PC-3 (cell line): Measurements from ENCODE around the gene PHACTR2. TPM values are rescaled to one million over a fixed set of nuclear protein-coding genes. Genes with fewer than 3 reads are reported as not detected.

Experiments
- ATAC-seq: fragments of 200-7000 bp; cut with Tn5 transposase; 2 replicates; pipeline ENCODE4 v1.9.1; 2020; ENCODE audit warnings: mild to moderate bottlenecking, moderate library complexity
- BruUV-seq: library from RNA; stranded (reverse); fragments of 400-500 nt; replicated peaks from 2 replicates; lab custom pipeline; 2021; lab: Mats Ljungman, UMichigan
- CTCF ChIA-PET: fragments of 300-600 bp; sonication (Branson Sonifier 250); formaldehyde crosslinking; loops from one replicate; lab custom pipeline; 2022; ENCODE audit warnings: antibody characterized with exemption; lab: Charles Lee
- POLR2A ChIA-PET: fragments of 300-600 bp; sonication (Branson Sonifier 250); formaldehyde crosslinking; loops from one replicate; lab custom pipeline; 2022; ENCODE audit warnings: antibody characterized with exemption; ENCODE audit not compliant: unreplicated experiment; lab: Charles Lee
- DNase-seq: peaks from one replicate; pipeline ENCODE4 v3.0.0-alpha.2; 2015
- H2AFZ ChIP-seq: fragments of 300-600 bp; sonication (generic); 2 replicates; pipeline ENCODE4 v1.6.0; 2016; ENCODE audit warnings: antibody characterized with exemption, low read length
- H3F3A ChIP-seq: fragments of 300-600 bp; sonication (generic); one replicate; pipeline ENCODE4 v1.6.0; 2017; ENCODE audit warnings: antibody characterized with exemption, low read length, control low read depth, mild to moderate bottlenecking; ENCODE audit not compliant: unreplicated experiment
- H3K27ac ChIP-seq: fragments of 300-600 bp; sonication (generic); 2 replicates; pipeline ENCODE4 v1.5.1; 2016; ENCODE audit warnings: mild to moderate bottlenecking, low read length
- H3K27me3 ChIP-seq: fragments of 300-600 bp; sonication (generic); 2 replicates; pipeline ENCODE4 v1.6.1; 2016; ENCODE audit warnings: low read length, mixed read lengths
- H3K36me3 ChIP-seq: fragments of 300-600 bp; sonication (generic); 2 replicates; pipeline ENCODE4 v1.6.1; 2016; ENCODE audit warnings: low read depth, mixed run types, low read length, mixed read lengths
- H3K4me1 ChIP-seq: fragments of 300-600 bp; sonication (generic); 2 replicates; pipeline ENCODE4 v1.5.1; 2016; ENCODE audit warnings: low read length; ENCODE audit not compliant: insufficient read depth
- H3K4me2 ChIP-seq: fragments of 300-600 bp; sonication (generic); 2 replicates; pipeline ENCODE4 v1.6.0; 2016; ENCODE audit warnings: low read length
- H3K4me3 ChIP-seq: fragments of 300-600 bp; sonication (generic); 2 replicates; pipeline ENCODE4 v1.5.1; 2016; ENCODE audit warnings: mild to moderate bottlenecking, low read length, mixed read lengths
- H3K79me2 ChIP-seq: fragments of 300-600 bp; sonication (generic); 2 replicates; pipeline ENCODE4 v1.6.1; 2017; ENCODE audit warnings: low read length, mixed read lengths
- H3K9ac ChIP-seq: fragments of 300-600 bp; sonication (generic); 2 replicates; pipeline ENCODE4 v1.6.0; 2016; ENCODE audit warnings: mild to moderate bottlenecking, low read length
- H3K9me2 ChIP-seq: fragments of 300-600 bp; sonication (generic); replicated peaks from 2 replicates; pipeline ENCODE4 v1.6.1; 2016; ENCODE audit warnings: mixed run types, low read length, mixed read lengths
- H3K9me3 ChIP-seq: fragments of 300-600 bp; sonication (generic); 2 replicates; pipeline ENCODE4 v1.6.1; 2016; ENCODE audit warnings: low read length, mixed read lengths
- H4K20me1 ChIP-seq: fragments of 300-600 bp; sonication (generic); 2 replicates; pipeline ENCODE4 v1.6.1; 2016; ENCODE audit warnings: low read length, mixed read lengths
- CTCF ChIP-seq: fragments of 300-600 bp; sonication (generic); conservative IDR thresholded peaks from 2 replicates; pipeline ENCODE4 v1.5.1; 2017; ENCODE audit warnings: antibody characterized with exemption, low read depth, mild to moderate bottlenecking, low read length
- EZH2 ChIP-seq: fragments of 300-600 bp; sonication (generic); IDR thresholded peaks from one replicate; pipeline ENCODE4 v1.6.1; 2017; ENCODE audit warnings: antibody characterized with exemption, mild to moderate bottlenecking, low read length; ENCODE audit not compliant: unreplicated experiment
- EZH2phosphoT487 ChIP-seq: fragments of 300-600 bp; sonication (generic); IDR thresholded peaks from 2 replicates; pipeline ENCODE4 v1.6.1; 2018; ENCODE audit warnings: mild to moderate bottlenecking, antibody characterized with exemption, low read length, borderline replicate concordance
- intact Hi-C: fragments of 100-400 bp; cut with micrococcal nuclease; formaldehyde crosslinking; loops from 2 replicates; pipeline ENCODE4 v1.9.0; 2023
- total RNA-seq: library from RNA; depleted of rRNA; stranded (reverse); fragments of >200 nt; gene quantifications from 2 replicates; pipeline ENCODE4 v1.2.3, GENCODE V29; 2014

PHACTR2 gene
- total RNA-seq, 1 experiment from 2014 or later, result 19.4 TPM

GRCh38 chr6:143857651-143858050 is 179.9 kb downstream of the PHACTR2 start:
- ChIA-PET CTCF (no interaction called here), POLR2A (no interaction called here)
- Histone ChIP-seq H3K27me3 (no peaks in the 10 kb centered on the region), H3K36me3 (peaks cover 44% of the 10 kb centered on the region), H3K9ac (no peak overlapping the region), H3K4me2 (no peak overlapping the region), H4K20me1 (no peaks in the 10 kb centered on the region), H2AFZ (no peak overlapping the region), H3K27ac (no peak overlapping the region), H3F3A (no peaks in the 10 kb centered on the region), H3K4me3 (no peak overlapping the region), H3K9me3 (no peaks in the 10 kb centered on the region), H3K4me1 (no peaks in the 10 kb centered on the region), H3K9me2 (no peaks in the 10 kb centered on the region), H3K79me2 (peaks cover 3% of the 10 kb centered on the region; the same call in 1 of the 2 replicates)
- TF ChIP-seq CTCF (no peak), EZH2 (no peak), EZH2phosphoT487 (no peak)
- BruUV-seq, result no TSS peak
- no peak for DNase-seq
- ATAC-seq, result no peak
- intact Hi-C loops, result no loop called here

GRCh38 chr6:143859891-143860660 is 182.3 kb downstream of the PHACTR2 start:
- Histone ChIP-seq H3K9ac (no peak overlapping the region), H3K4me1 (no peaks in the 10 kb centered on the region), H3K9me2 (no peaks in the 10 kb centered on the region), H3K27ac (no peak overlapping the region), H3K9me3 (no peaks in the 10 kb centered on the region), H3F3A (no peaks in the 10 kb centered on the region), H3K4me2 (no peak overlapping the region), H4K20me1 (no peaks in the 10 kb centered on the region), H2AFZ (no peak overlapping the region), H3K27me3 (no peaks in the 10 kb centered on the region), H3K36me3 (peaks cover 67% of the 10 kb centered on the region), H3K4me3 (no peak overlapping the region), H3K79me2 (0 out of 2 replicates have a peak, but pooled peaks cover 3% of the 10 kb centered on the region)
- TF ChIP-seq EZH2phosphoT487 (no peak), EZH2 (no peak), CTCF (no peak)
- ATAC-seq (no peak), DNase-seq (no peak)
- intact Hi-C loops, result no loop called here
- ChIA-PET CTCF (no interaction called here), POLR2A (no interaction called here)
- no TSS peak for BruUV-seq

- Histone ChIP-seq H4K20me1 (no peaks in the 10 kb centered on the region), H3K4me3 (no peak overlapping the region), H2AFZ (no peak overlapping the region), H3K9me3 (no peaks in the 10 kb centered on the region), H3K36me3 (peaks cover 45% of the 10 kb centered on the region), H3K9me2 (no peaks in the 10 kb centered on the region), H3K27me3 (no peaks in the 10 kb centered on the region), H3K27ac (no peak overlapping the region), H3K79me2 (no peaks in the 10 kb centered on the region), H3K9ac (no peak overlapping the region), H3K4me1 (no peaks in the 10 kb centered on the region), H3F3A (no peaks in the 10 kb centered on the region), H3K4me2 (no peak overlapping the region)
- no peak for DNase-seq
- CTCF ChIA-PET, result interaction anchor here (0.6 kb wide), 1 partner anchor 77 kb away, joined by 3 read pairs; no protein-coding TSS in a partner anchor
- POLR2A ChIA-PET, result no interaction called here
- no TSS peak for BruUV-seq
- intact Hi-C loops, result no loop called here
- no peak for ATAC-seq
- no peak for TF ChIP-seq CTCF
- no peak for TF ChIP-seq EZH2phosphoT487
- no peak for TF ChIP-seq EZH2
Observed at GRCh38 chr6:143863771-143864170, 186.0 kb downstream of the PHACTR2 start.
